ENCODE data around the gene SPRY1.

SPRY1 gene

GRCh38 chr4:123399627-123400358 is 3.2 kb downstream of the SPRY1 start:
- 2% methylated on average over 22 of the region's 22 CpGs for WGBS
- H3K36me3 ChIP-seq (ENCODE audit: insufficient read depth, low read length), result peaks cover 53% of the 10 kb centered on the region
- peak overlapping the region; percentile 86 for H3K9ac ChIP-seq (ENCODE audit: low read depth, low read length)
- H3K9me3 ChIP-seq (ENCODE audit: insufficient read depth, low read depth, low read length), result no peaks in the 10 kb centered on the region
- peak overlapping the region; percentile 93 for H3K4me3 ChIP-seq (ENCODE audit: low read length)
- no peaks in the 10 kb centered on the region for H3K27me3 ChIP-seq (ENCODE audit: insufficient read depth, low read length)
- peak overlapping the region; percentile 74 for H3K27ac ChIP-seq (ENCODE audit: low read depth, low read length)
- peaks cover 49% of the 10 kb centered on the region for H3K4me1 ChIP-seq (ENCODE audit: insufficient read depth, low read length)

GRCh38 chr4:123401271-123402120 is 4.9 kb downstream of the SPRY1 start:
- Histone ChIP-seq H3K9me3 (ENCODE audit: insufficient read depth, low read depth, low read length) (no peaks in the 10 kb centered on the region), H3K4me3 (ENCODE audit: low read length) (peak overlapping the region; percentile 93), H3K27ac (ENCODE audit: low read depth, low read length) (no peak overlapping the region), H3K27me3 (ENCODE audit: insufficient read depth, low read length) (no peaks in the 10 kb centered on the region), H3K4me1 (ENCODE audit: insufficient read depth, low read length) (peaks cover 52% of the 10 kb centered on the region), H3K9ac (ENCODE audit: low read depth, low read length) (no peak overlapping the region), H3K36me3 (ENCODE audit: insufficient read depth, low read length) (peaks cover 67% of the 10 kb centered on the region)
- 93% methylated on average over 9 of the region's 9 CpGs for WGBS

DNA sequence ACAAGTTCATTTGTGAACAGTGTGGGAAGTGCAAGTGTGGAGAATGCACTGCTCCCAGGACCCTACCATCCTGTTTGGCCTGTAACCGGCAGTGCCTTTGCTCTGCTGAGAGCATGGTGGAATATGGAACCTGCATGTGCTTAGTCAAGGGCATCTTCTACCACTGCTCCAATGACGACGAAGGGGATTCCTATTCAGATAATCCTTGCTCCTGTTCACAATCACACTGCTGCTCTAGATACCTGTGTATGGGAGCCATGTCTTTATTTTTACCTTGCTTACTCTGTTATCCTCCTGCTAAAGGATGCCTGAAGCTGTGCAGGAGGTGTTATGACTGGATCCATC is 5.5 kb downstream of the SPRY1 start:
- peak overlapping the region; percentile 93 for H3K4me3 ChIP-seq (ENCODE audit: low read length)
- H3K27ac ChIP-seq (ENCODE audit: low read depth, low read length), result no peak overlapping the region
- WGBS, result 95% methylated on average over 3 of the region's 3 CpGs
- H3K4me1 ChIP-seq (ENCODE audit: insufficient read depth, low read length), result peaks cover 54% of the 10 kb centered on the region
- no peaks in the 10 kb centered on the region for H3K9me3 ChIP-seq (ENCODE audit: insufficient read depth, low read depth, low read length)
- no peak overlapping the region for H3K9ac ChIP-seq (ENCODE audit: low read depth, low read length)
- peaks cover 67% of the 10 kb centered on the region for H3K36me3 ChIP-seq (ENCODE audit: insufficient read depth, low read length)
- H3K27me3 ChIP-seq (ENCODE audit: insufficient read depth, low read length), result no peaks in the 10 kb centered on the region

GRCh38 chr4:123403080-123403604 is 6.5 kb downstream of the SPRY1 start:
- Histone ChIP-seq H3K4me3 (ENCODE audit: low read length) (peak overlapping the region; percentile 29), H3K9me3 (ENCODE audit: insufficient read depth, low read depth, low read length) (no peaks in the 10 kb centered on the region), H3K9ac (ENCODE audit: low read depth, low read length) (no peak overlapping the region), H3K4me1 (ENCODE audit: insufficient read depth, low read length) (peaks cover 61% of the 10 kb centered on the region), H3K36me3 (ENCODE audit: insufficient read depth, low read length) (peaks cover 63% of the 10 kb centered on the region), H3K27me3 (ENCODE audit: insufficient read depth, low read length) (no peaks in the 10 kb centered on the region), H3K27ac (ENCODE audit: low read depth, low read length) (no peak overlapping the region)
- no CpG with 5 or more reads among the region's 3 CpGs for WGBS

- Histone ChIP-seq H3K9me3 (ENCODE audit: insufficient read depth, low read depth, low read length) (no peaks in the 10 kb centered on the region), H3K27me3 (ENCODE audit: insufficient read depth, low read length) (no peaks in the 10 kb centered on the region), H3K9ac (ENCODE audit: low read depth, low read length) (no peak overlapping the region), H3K4me1 (ENCODE audit: insufficient read depth, low read length) (peaks cover 66% of the 10 kb centered on the region), H3K36me3 (ENCODE audit: insufficient read depth, low read length) (peaks cover 63% of the 10 kb centered on the region), H3K27ac (ENCODE audit: low read depth, low read length) (no peak overlapping the region), H3K4me3 (ENCODE audit: low read length) (no peak overlapping the region)
- 95% methylated on average over 3 of the region's 4 CpGs for WGBS
These were observed 7.9 kb downstream of the SPRY1 start for GRCh38 chr4:123404533-123404932.

DNA sequence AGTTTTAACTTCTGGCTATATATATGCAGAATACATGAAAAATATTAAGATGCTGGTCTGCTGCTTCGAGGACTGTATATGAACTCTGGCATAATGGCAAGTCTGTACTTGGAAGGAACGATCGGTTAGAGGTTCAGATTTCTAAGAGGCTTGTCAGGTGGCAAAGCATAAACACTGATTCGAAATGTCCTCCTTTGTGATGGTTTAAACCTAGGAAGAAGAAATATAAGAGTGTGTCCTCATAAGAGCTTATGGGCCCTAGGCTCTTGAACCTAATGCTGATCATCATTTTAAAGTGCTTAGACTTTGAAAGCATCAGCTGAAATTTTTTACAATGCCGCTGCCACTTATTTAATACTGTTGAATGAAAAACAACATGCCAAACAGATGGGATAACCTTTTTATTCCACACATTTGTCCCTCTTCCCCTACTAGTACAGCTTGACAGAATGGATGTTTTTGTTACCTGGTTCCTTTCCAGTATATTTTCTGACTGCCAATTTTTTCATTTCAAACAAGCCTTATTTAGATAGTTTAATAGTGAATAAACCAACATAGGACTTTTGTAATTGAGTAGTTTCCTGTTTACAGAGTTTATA is 8.8 kb downstream of the SPRY1 start:
- Histone ChIP-seq H3K9me3 (ENCODE audit: insufficient read depth, low read depth, low read length) (no peaks in the 10 kb centered on the region), H3K27ac (ENCODE audit: low read depth, low read length) (no peak overlapping the region), H3K36me3 (ENCODE audit: insufficient read depth, low read length) (peaks cover 58% of the 10 kb centered on the region), H3K27me3 (ENCODE audit: insufficient read depth, low read length) (no peaks in the 10 kb centered on the region), H3K9ac (ENCODE audit: low read depth, low read length) (no peak overlapping the region), H3K4me3 (ENCODE audit: low read length) (no peak overlapping the region), H3K4me1 (ENCODE audit: insufficient read depth, low read length) (peaks cover 65% of the 10 kb centered on the region)
- WGBS, result 89% methylated on average over 5 of the region's 5 CpGs

DNA sequence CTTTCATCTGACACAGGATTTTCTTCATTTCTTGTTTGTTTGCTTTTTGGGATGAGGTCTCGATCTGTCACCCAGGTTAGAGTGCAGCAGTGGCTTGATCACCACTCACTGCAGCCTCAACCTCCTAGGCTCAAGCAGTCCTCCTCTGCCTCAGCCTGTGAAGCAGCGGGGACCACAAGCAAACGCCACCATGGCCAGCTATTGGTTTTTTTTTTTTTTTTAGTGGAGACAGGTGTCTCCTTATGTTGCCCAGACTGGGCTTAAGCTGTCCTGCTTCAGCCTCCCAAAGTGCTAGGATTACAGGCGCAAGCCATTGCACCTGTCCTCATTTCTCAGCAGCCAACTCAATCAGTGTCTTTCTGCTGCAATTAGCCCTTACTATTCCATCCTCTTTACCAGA is 10.3 kb downstream of the SPRY1 start:
- Histone ChIP-seq H3K36me3 (ENCODE audit: insufficient read depth, low read length) (peaks cover 43% of the 10 kb centered on the region), H3K27me3 (ENCODE audit: insufficient read depth, low read length) (no peaks in the 10 kb centered on the region), H3K9me3 (ENCODE audit: insufficient read depth, low read depth, low read length) (no peaks in the 10 kb centered on the region), H3K27ac (ENCODE audit: low read depth, low read length) (no peak overlapping the region), H3K9ac (ENCODE audit: low read depth, low read length) (no peak overlapping the region), H3K4me1 (ENCODE audit: insufficient read depth, low read length) (peaks cover 51% of the 10 kb centered on the region), H3K4me3 (ENCODE audit: low read length) (no peak overlapping the region)
- whole genome bisulfite sequencing, result 89% methylated on average over 4 of the region's 4 CpGs

DNA sequence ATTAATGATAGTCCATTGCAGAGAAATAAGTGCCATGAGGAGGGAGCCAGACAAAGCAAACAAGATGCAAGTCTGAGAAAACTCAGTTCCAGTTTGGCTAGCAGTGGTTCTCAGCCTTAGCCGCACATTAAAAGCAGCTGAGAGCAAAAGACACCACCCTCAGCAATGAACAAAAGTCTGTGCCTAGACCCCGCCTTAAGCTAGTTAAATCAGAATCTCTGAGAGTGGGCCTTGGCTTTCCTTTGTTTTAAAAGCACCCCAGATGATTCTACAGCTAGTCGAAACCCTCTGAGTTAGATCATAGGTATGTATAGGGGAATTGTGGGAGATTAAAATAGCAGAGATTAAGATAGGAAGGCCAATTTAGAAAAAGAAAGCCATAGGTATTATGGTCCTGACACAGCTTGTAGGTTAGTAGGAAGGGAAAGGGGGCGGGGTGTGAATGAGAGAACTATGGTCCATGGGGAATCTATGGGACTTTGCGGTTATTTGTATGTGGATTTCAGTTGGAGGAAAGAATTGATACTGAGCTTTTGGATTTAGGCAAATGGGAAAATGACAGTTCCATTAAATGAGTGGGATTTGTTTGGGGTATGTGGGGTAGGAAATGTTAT is 12.0 kb downstream of the SPRY1 start:
- H3K9ac ChIP-seq (ENCODE audit: low read depth, low read length), result no peak overlapping the region
- no peaks in the 10 kb centered on the region for H3K9me3 ChIP-seq (ENCODE audit: insufficient read depth, low read depth, low read length)
- no peak overlapping the region for H3K4me3 ChIP-seq (ENCODE audit: low read length)
- H3K4me1 ChIP-seq (ENCODE audit: insufficient read depth, low read length), result peaks cover 49% of the 10 kb centered on the region
- H3K27ac ChIP-seq (ENCODE audit: low read depth, low read length), result no peak overlapping the region
- peaks cover 26% of the 10 kb centered on the region for H3K36me3 ChIP-seq (ENCODE audit: insufficient read depth, low read length)
- 81% methylated on average over 5 of the region's 5 CpGs for WGBS
- H3K27me3 ChIP-seq (ENCODE audit: insufficient read depth, low read length), result no peaks in the 10 kb centered on the region

GRCh38 chr4:123409334-123409733 is 12.7 kb downstream of the SPRY1 start:
- Histone ChIP-seq H3K4me3 (ENCODE audit: low read length) (no peak overlapping the region), H3K4me1 (ENCODE audit: insufficient read depth, low read length) (peaks cover 41% of the 10 kb centered on the region), H3K27me3 (ENCODE audit: insufficient read depth, low read length) (no peaks in the 10 kb centered on the region), H3K36me3 (ENCODE audit: insufficient read depth, low read length) (peaks cover 19% of the 10 kb centered on the region), H3K9ac (ENCODE audit: low read depth, low read length) (no peak overlapping the region), H3K27ac (ENCODE audit: low read depth, low read length) (no peak overlapping the region), H3K9me3 (ENCODE audit: insufficient read depth, low read depth, low read length) (no peaks in the 10 kb centered on the region)
- 89% methylated on average over 2 of the region's 2 CpGs for WGBS

DNA sequence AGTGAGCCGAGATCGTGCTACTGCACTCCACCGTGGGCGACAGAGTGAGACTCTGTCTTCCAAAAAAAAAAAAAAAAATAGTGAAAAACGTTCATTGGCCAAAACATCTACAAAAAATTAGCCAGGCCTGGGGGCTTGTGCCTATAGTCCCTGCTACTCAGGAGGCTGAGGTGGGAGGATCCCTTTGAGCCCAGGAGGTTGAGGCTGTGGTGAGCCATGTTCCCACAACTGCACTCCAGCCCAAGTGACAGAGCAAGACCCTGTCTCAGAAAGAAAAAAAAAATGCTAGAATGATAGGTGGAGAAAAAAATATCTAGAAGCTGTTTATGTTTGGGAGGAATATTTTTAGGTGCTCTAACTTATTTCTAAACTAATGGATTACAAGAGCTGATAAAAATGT is 14.9 kb downstream of the SPRY1 start:
- 96% methylated on average over 5 of the region's 5 CpGs for WGBS
- no peak overlapping the region for H3K27ac ChIP-seq (ENCODE audit: low read depth, low read length)
- H3K9ac ChIP-seq (ENCODE audit: low read depth, low read length), result no peak overlapping the region
- no peaks in the 10 kb centered on the region; the same call in 1 of the 2 replicates for H3K36me3 ChIP-seq (ENCODE audit: insufficient read depth, low read length)
- no peak overlapping the region for H3K4me3 ChIP-seq (ENCODE audit: low read length)
- no peaks in the 10 kb centered on the region for H3K9me3 ChIP-seq (ENCODE audit: insufficient read depth, low read depth, low read length)
- H3K27me3 ChIP-seq (ENCODE audit: insufficient read depth, low read length), result no peaks in the 10 kb centered on the region
- peaks cover 41% of the 10 kb centered on the region for H3K4me1 ChIP-seq (ENCODE audit: insufficient read depth, low read length)

DNA sequence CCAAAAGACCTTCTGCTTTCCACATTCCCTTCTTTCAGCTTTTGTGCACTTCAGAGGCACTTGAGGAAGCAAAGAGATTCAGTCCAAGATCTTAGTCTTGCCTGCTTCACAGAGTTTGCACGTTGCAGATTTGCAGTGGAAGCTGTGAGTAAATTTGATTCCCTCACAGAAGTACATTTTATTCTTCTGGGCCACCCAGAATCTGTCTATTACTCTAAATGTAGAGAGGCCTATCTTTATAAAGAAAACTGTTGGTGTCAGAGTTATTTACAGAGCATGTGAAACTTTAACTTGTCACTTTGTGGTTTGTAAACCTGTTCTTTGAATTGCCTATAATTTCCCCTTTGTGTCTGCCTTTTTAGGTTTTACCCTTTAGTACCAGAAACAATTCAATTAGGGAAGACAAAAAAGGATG is 15.5 kb downstream of the SPRY1 start:
- Histone ChIP-seq H3K4me3 (ENCODE audit: low read length) (no peak overlapping the region), H3K4me1 (ENCODE audit: insufficient read depth, low read length) (peaks cover 45% of the 10 kb centered on the region), H3K36me3 (ENCODE audit: insufficient read depth, low read length) (no peaks in the 10 kb centered on the region; the same call in 1 of the 2 replicates), H3K27ac (ENCODE audit: low read depth, low read length) (no peak overlapping the region), H3K9ac (ENCODE audit: low read depth, low read length) (no peak overlapping the region), H3K9me3 (ENCODE audit: insufficient read depth, low read depth, low read length) (no peaks in the 10 kb centered on the region), H3K27me3 (ENCODE audit: insufficient read depth, low read length) (no peaks in the 10 kb centered on the region)
- 11% methylated on average over 1 of the region's 1 CpG for WGBS

Measured in HUES64 (cell line).